HG03103 (cell line): ENCODE measurements around the gene FASTKD3.
A peak's percentile ranks its signal among the peaks of the same experiment; 100 is the strongest.

Source experiments
- ATAC-seq: cut with Tn5 transposase; IDR thresholded peaks from one replicate; pipeline ENCODE4 v1.9.1; 2021; ENCODE audit warnings: low read depth; ENCODE audit not compliant: unreplicated experiment

The FASTKD3 gene

GRCh38 chr5:7850395-7851239 is 18.2 kb downstream of the FASTKD3 start, which contains the start of gene CFAP90:
Gene CFAP90, minus strand, starts transcription at chr5:7851133. Its CDS starts 112 bp downstream, at chr5:7851021.
- ATAC-seq = no peak

- no peak for ATAC-seq
Observed at GRCh38 chr5:7849681-7850394, 19.0 kb downstream of the FASTKD3 start.

- ATAC-seq = no peak
Observed at GRCh38 chr5:7848296-7848695, 20.5 kb downstream of the FASTKD3 start.

GRCh38 chr5:7846327-7846726 is 22.5 kb downstream of the FASTKD3 start:
- no peak for ATAC-seq

GRCh38 chr5:7845557-7845956 is 23.3 kb downstream of the FASTKD3 start:
- no peak for ATAC-seq

- no peak for ATAC-seq
Observed at GRCh38 chr5:7844901-7845300, 23.9 kb downstream of the FASTKD3 start.

GRCh38 chr5:7842531-7842930 is 26.3 kb downstream of the FASTKD3 start:
- no peak for ATAC-seq

- no peak for ATAC-seq
Observed at GRCh38 chr5:7837403-7837802, 31.4 kb downstream of the FASTKD3 start.

GRCh38 chr5:7834982-7835381 is 33.8 kb downstream of the FASTKD3 start:
- no peak for ATAC-seq

- no peak for ATAC-seq
Observed at GRCh38 chr5:7828269-7828668, 40.6 kb downstream of the FASTKD3 start.

GRCh38 chr5:7827610-7828009 is 41.2 kb downstream of the FASTKD3 start:
- no peak for ATAC-seq

GRCh38 chr5:7825630-7826029 is 43.2 kb downstream of the FASTKD3 start:
- ATAC-seq = no peak

- ATAC-seq = no peak
Observed at GRCh38 chr5:7824995-7825394, 43.8 kb downstream of the FASTKD3 start.

GRCh38 chr5:7823594-7823993 is 45.2 kb downstream of the FASTKD3 start:
- ATAC-seq = no peak

GRCh38 chr5:7822449-7822848 is 46.4 kb downstream of the FASTKD3 start:
- no peak for ATAC-seq

- ATAC-seq = peak; percentile 4
Observed at GRCh38 chr5:7816535-7816901, 52.3 kb downstream of the FASTKD3 start.

GRCh38 chr5:7815892-7816534 is 52.8 kb downstream of the FASTKD3 start:
- peak; percentile 90 for ATAC-seq

GRCh38 chr5:7814816-7815215 is 54.0 kb downstream of the FASTKD3 start:
- no peak for ATAC-seq

- no peak for ATAC-seq
Observed at GRCh38 chr5:7813576-7813975, 55.3 kb downstream of the FASTKD3 start.

- ATAC-seq = no peak
Observed at GRCh38 chr5:7813007-7813406, 55.8 kb downstream of the FASTKD3 start.

GRCh38 chr5:7811715-7812114 is 57.1 kb downstream of the FASTKD3 start:
- ATAC-seq = no peak
